Measurements from ENCODE around the gene DDX39B.

The DDX39B gene

DNA sequence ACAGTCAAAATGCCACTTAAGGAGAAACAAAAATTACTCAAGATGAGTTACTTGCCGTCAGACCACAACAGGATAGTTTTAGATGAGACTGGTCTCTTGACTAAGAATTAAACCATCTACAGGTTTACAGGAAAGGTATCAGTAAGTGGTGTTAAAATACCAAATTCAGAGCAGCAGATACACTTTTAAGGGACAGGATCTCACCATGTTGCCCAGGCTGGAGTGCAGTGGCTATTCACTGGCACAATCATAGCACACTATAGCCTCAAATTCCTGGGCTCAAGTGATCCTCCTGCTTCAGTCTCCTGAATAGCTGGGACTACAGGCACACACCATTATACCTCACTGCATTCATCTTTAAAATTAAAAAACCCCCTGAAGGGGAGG lies 8.4 kb downstream of the DDX39B start:
- H3K27me3 Mint-ChIP-seq = no peaks in the 10 kb centered on the region
- H3K4me3 Mint-ChIP-seq = no peak overlapping the region
- H3K9me3 Mint-ChIP-seq = no peaks in the 10 kb centered on the region
- peaks cover 99% of the 10 kb centered on the region for H3K36me3 Mint-ChIP-seq (ENCODE audit: low read depth)
- H3K27ac Mint-ChIP-seq = no peak overlapping the region
- H3K4me1 Mint-ChIP-seq (ENCODE audit: low read depth) = peaks cover 16% of the 10 kb centered on the region
- intact Hi-C loops (cut with micrococcal nuclease) = no loop called here

DNA sequence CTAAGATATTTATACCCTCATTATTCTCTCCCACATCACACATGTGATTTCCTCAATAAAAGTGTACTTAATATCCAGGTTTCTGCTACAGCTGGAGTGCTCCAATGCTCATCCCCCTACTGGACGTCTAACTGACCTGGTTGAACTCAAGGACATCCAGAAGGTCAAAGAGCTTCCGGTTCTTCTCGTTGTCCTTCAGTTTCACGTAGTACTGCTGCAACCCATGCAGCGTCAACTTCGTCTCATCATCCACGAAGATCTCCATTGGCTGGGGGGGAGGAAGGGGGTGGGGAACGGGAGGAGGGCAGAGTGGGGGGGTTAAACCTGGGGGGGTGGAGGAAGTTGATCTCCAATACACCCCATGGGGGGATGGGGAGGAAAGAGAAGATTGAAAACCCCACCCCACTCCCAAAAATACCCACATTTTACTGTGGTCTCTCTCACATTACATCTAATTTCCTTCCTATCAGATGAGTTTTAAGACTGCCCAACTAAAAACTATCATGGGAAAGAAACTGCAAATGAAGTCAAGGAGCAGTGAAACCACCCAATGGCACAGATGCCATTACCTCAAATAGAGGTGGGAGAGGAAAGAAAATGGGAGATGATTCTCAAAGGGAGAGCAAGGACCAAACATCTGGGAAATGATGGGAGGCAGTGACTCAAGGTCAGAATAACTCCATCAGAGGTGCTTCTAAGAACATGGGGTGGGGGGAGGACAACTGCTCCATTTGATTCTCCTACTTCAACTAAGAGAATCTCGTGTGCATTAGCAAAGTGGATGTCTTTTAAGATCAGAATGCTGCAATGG lies 9.0 kb downstream of the DDX39B start:
- Mint-ChIP-seq H3K4me1 (ENCODE audit: low read depth) (peaks cover 12% of the 10 kb centered on the region), H3K4me3 (no peak overlapping the region), H3K9me3 (no peaks in the 10 kb centered on the region), H3K27me3 (no peaks in the 10 kb centered on the region), H3K27ac (no peak overlapping the region), H3K36me3 (ENCODE audit: low read depth) (peaks cover 94% of the 10 kb centered on the region)
- intact Hi-C loops (cut with micrococcal nuclease) = no loop called here

DNA sequence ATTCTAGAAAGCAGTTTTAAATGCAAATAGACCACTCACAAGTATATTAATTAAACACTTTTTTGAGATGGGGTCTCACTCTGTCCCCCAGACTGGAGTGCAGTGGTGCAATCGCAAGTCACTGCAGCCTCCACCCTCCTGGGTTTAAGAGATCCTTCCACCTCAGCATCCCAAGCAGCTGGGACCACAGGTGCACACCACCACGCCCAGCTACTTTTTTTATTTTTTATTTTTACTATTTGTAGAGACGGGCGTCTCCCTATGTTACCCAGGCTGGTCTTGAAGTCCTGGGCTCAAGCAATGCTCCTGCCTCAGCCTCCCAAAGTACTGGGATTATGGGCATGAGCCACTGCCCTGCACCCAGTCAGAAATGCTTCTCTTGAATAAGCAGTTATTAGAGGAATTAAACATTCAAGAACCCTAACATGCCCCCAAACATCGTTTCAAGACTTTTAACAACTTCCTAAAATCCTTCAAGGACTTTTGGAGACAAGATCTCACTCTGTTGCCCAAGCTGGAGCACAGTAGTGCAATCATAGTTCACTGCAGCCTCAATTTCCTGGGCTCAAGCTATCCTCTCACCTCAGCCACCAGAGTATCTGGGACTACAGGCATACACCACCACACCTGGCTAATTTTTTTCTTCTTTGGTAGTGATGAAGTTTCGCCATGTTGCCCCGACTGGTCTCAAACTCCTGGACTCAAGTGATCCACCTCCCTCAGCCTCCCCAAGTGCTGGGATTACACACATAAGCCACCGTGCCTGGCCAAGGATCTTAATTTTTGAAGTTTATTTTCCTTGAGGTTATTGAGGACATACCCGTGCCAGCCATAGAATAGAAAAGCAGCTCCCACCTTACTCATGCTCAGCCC lies 9.8 kb downstream of the DDX39B start:
- no peak overlapping the region for H3K27ac Mint-ChIP-seq

DNA sequence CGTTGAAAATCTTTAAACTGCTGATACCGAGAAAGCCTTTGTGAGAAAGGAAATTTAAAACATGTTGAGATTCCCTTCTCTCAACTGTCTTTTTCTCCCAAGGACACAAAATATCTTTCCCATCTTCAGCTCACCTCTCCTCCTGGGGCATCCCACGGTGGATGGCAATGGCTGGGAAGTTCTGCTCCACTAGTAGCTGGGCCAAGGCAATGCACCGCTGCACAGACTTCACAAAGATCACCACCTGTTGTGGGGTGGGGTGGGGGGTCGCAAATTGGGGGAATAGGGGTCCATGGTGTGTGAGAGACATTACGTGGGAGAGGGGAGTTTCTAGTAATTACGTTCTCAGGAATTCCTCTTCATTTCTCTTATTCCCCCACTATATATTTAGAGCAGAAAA lies 10.6 kb downstream of the DDX39B start:
- Mint-ChIP-seq H3K9me3 (no peaks in the 10 kb centered on the region), H3K4me1 (ENCODE audit: low read depth) (peaks cover 14% of the 10 kb centered on the region), H3K4me3 (no peak overlapping the region), H3K36me3 (ENCODE audit: low read depth) (peaks cover 78% of the 10 kb centered on the region), H3K27me3 (no peaks in the 10 kb centered on the region), H3K27ac (no peak overlapping the region)
- intact Hi-C loops (cut with micrococcal nuclease) = no loop called here

More for the DNA sequence above, 9.8 kb downstream of the DDX39B start:
- no peaks in the 10 kb centered on the region for H3K27me3 Mint-ChIP-seq
- H3K9me3 Mint-ChIP-seq = no peaks in the 10 kb centered on the region
- no peak overlapping the region for H3K4me3 Mint-ChIP-seq
- H3K36me3 Mint-ChIP-seq (ENCODE audit: low read depth) = peaks cover 87% of the 10 kb centered on the region
- H3K4me1 Mint-ChIP-seq (ENCODE audit: low read depth) = peaks cover 12% of the 10 kb centered on the region
- intact Hi-C loops (cut with micrococcal nuclease) = no loop called here

DNA sequence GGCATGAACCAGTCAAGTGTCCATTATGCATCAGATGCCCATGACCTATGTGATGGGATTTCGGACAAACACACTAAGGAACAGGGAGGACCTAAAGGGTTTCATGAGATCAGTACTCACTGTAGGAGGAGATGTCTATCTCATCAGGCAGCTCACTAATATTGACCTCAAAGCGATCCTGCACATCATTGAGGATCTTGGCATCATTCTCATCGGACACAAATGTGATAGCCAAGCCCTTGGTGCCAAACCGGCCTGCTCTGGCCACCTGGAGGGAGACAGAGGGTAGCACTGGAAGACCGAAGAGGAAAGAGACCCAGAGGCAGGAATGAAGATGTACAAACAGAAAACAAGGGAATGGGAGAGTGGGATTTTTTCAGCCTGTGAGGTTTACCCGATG lies 11.1 kb downstream of the DDX39B start:
- Mint-ChIP-seq H3K4me3 (no peak overlapping the region), H3K9me3 (no peaks in the 10 kb centered on the region), H3K27me3 (no peaks in the 10 kb centered on the region), H3K36me3 (ENCODE audit: low read depth) (peaks cover 73% of the 10 kb centered on the region), H3K27ac (no peak overlapping the region), H3K4me1 (ENCODE audit: low read depth) (peaks cover 18% of the 10 kb centered on the region)
- intact Hi-C loops (cut with micrococcal nuclease) = no loop called here

DNA sequence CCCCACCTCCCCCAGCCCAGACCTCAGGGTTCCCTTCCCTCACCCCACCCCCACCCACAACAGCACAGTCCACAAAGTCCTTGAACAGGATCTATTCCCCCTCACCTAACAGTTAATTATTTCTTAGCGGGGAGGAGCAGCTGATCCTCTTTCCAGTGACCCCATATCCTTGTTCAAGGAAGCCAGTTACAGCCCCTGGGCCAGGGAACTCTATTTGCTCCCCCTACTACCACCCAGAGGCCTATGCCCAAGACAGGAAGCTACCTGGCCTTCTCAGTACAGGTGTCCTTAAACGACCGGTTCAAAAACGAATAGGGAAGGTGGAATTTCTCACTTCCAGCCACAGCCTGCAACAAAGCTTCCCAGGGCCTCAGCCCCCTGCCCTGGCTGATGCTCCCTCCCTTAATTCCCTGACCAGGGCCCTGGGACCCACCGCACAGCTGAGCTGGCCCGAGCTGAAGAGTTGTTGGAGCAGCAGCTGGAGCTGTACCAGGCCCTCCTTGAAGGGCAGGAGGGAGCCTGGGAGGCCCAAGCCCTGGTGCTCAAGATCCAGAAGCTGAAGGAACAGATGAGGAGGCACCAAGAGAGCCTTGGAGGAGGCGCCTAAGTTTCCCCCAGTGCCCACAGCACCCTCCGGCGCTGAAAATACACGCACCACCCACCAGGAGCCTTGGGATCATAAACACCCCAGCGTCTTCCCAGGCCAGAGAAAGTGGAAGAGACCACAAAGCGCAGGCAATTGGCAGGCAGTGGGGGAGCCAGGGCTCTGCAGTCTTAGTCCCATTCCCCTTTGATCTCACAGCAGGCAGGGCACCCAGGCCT lies 12.3 kb downstream of the DDX39B start:
- intact Hi-C loops (cut with micrococcal nuclease) = no loop called here
- Mint-ChIP-seq H3K9me3 (no peaks in the 10 kb centered on the region), H3K36me3 (ENCODE audit: low read depth) (peaks cover 62% of the 10 kb centered on the region), H3K27ac (no peak overlapping the region), H3K4me1 (ENCODE audit: low read depth) (peaks cover 18% of the 10 kb centered on the region), H3K27me3 (no peaks in the 10 kb centered on the region), H3K4me3 (no peak overlapping the region)

DNA sequence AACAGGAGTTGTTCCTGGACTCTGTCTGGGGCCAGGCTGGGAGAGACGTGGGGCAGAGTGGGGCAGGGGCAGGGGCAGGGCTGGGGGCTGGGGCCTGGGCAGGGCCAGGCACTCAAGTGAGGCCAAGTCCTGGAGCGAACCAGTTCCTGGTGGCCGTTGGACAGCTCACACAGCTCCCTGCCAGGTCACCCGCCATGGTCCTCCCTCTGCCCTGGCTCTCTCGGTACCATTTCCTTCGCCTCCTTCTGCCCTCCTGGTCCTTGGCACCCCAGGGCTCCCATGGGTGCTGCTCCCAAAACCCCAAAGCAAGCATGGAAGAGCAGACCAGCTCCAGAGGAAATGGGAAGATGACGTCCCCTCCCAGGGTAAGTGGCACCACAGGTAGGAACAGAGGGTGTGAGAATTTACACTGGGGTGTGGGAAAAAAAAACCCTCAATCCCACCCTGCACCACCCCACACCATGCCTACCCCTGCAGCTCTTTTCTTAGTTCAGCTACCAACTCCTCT lies 12.9 kb downstream of the DDX39B start, which contains the start of gene MCCD1:
TSS of gene MCCD1 (plus strand) at position 142 of the 508 bp plus-strand sequence. CDS start at position 195, 53 bp downstream.
- Mint-ChIP-seq H3K27ac (no peak within 1 kb of the TSS), H3K4me3 (no peak within 1 kb of the TSS), H3K27me3 (no peaks in the 10 kb centered on the region), H3K36me3 (ENCODE audit: low read depth) (peaks cover 56% of the 10 kb centered on the region), H3K4me1 (ENCODE audit: low read depth) (peaks cover 18% of the 10 kb centered on the region), H3K9me3 (no peaks in the 10 kb centered on the region)
- intact Hi-C loops (cut with micrococcal nuclease) = no loop called here

DNA sequence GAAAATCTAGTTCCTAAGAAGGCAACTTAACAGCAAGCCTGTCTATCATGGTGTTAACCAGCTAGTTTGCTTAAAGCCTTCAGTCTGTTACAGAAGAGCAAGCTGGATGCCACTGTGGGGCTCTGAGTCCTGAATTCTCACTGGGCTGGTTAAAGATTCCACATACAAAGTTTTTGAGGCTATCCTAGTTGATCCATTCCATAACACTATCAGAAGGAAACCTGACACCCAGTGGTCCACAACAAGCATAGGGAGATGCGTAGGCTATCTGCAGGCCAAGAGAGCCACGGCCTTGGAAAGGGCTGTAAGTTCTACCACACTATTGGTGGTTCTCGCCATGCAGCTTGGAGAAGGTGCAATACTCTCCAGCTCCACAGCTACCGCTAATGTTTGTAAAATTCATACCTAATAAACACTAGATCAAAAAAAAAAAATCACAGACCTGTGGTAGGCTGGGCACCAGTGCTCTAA lies 13.5 kb downstream of the DDX39B start:
- H3K27me3 Mint-ChIP-seq = no peaks in the 10 kb centered on the region
- H3K4me1 Mint-ChIP-seq (ENCODE audit: low read depth) = peaks cover 18% of the 10 kb centered on the region
- intact Hi-C loops (cut with micrococcal nuclease) = no loop called here
- no peak overlapping the region for H3K4me3 Mint-ChIP-seq
- H3K36me3 Mint-ChIP-seq (ENCODE audit: low read depth) = peaks cover 50% of the 10 kb centered on the region
- H3K27ac Mint-ChIP-seq = no peak overlapping the region
- no peaks in the 10 kb centered on the region for H3K9me3 Mint-ChIP-seq

DNA sequence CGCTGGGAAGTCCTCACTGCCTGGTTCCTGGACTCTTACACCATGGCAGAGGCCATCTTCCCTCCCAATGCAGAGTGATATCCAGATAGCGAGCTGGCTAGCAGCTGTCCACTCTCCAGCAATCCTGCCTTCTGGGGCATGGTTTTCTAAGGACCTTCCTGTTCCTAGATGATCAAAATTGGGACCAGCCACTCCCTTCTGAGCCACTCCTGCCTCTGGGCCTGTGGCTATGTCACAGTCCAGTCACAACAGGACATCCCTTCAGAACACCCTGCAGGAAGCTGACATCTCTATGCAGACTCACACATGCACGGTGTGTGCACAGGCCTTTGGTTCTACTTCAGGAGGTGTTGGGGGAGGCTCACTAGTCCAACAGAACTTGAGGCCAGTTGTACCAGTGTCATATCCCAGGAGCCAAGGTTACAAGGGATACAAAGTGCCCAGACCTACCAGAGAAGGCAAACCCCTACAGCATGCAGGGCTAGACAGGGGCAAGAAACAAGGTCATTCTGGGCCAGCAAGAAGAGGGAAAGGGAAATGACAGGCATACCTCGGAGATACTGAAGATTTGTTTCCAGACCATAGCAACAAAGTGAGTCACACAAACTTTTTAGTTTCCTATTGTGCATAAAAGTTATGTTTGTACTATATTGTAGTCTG lies 15.7 kb downstream of the DDX39B start:
- Mint-ChIP-seq H3K36me3 (ENCODE audit: low read depth) (peaks cover 27% of the 10 kb centered on the region), H3K27ac (no peak overlapping the region), H3K4me1 (ENCODE audit: low read depth) (peaks cover 14% of the 10 kb centered on the region), H3K4me3 (no peak overlapping the region), H3K27me3 (peaks cover 3% of the 10 kb centered on the region), H3K9me3 (no peaks in the 10 kb centered on the region)
- intact Hi-C loops (cut with micrococcal nuclease) = no loop called here

DNA sequence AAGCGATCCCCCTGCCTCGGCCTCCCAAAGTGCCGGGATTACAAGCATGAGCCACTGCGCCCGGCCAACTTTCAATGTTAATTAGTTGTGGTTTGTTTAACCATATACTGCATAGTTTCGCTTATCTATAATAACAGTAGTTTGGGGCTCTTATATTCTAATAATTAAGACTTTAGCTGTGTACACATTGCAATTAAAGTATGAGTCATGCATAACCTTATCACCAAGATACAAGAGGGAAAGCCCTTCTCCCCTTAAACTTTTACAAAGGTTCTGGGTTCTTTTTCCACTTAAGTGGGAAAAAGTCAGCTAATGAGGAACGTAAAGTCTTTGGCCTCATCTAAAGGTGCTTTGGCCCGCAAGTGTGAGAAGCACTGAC lies 16.3 kb downstream of the DDX39B start:
- Mint-ChIP-seq H3K27ac (no peak overlapping the region), H3K4me3 (no peak overlapping the region), H3K9me3 (no peaks in the 10 kb centered on the region), H3K4me1 (ENCODE audit: low read depth) (peaks cover 11% of the 10 kb centered on the region), H3K36me3 (ENCODE audit: low read depth) (peaks cover 22% of the 10 kb centered on the region), H3K27me3 (peaks cover 5% of the 10 kb centered on the region)
- intact Hi-C loops (cut with micrococcal nuclease) = no loop called here

DNA sequence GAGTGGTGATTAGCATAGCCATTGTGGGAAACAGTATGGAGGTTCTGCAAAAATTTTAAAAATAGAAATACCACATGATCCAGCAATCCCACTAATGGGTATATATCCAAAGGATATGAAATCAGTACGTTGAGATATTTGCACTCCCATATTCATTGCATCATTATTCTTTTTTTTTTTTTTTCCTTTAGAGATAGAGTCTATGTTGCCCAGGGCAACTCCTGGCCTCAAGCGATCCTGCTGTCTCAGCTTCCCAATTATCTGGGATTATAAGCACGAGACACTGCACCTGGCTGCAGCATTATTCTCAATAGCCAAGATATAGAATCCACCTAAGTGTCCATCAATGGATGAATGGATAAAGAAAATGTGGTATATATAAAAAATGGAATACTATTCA lies 20.0 kb downstream of the DDX39B start:
- H3K4me3 Mint-ChIP-seq = no peak overlapping the region
- H3K27me3 Mint-ChIP-seq = peaks cover 11% of the 10 kb centered on the region
- peaks cover 10% of the 10 kb centered on the region for H3K4me1 Mint-ChIP-seq (ENCODE audit: low read depth)
- no peaks in the 10 kb centered on the region for H3K36me3 Mint-ChIP-seq (ENCODE audit: low read depth)
- H3K27ac Mint-ChIP-seq = no peak overlapping the region
- H3K9me3 Mint-ChIP-seq = no peaks in the 10 kb centered on the region
- intact Hi-C loops (cut with micrococcal nuclease) = no loop called here

DNA sequence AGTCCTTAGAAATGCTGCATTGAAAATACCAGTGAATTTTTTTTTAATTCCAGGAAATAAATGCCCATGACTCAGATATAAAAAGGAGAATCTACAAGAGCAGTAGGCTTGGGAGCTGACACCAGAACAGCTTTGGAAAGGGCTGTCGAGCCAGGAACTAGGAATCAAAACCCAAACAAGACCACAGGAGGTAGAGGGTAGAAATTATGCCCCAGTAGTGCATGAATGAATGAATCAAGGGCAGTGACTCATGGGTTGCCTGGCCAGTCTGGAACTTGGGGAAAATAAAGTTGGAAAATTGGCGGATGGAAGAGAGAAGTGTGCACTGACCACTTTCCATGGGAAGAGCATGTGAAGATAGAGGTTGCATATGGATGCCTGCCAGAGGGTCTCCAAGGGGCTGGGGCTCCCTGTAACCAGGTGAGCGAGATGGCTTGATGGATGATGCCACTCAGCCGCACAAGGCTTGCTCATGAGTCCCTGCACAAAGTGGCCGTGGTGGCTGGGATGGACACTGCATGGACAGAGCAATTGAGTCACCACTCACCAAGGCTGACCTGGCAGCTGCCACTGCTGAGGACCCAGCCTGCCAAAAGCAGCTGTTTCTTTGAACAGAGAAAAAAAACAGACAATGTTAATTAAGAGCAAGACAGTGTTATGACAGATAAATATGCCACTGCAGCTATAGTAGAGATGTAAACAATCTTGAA lies 28.2 kb downstream of the DDX39B start:
- H3K4me3 Mint-ChIP-seq = no peak overlapping the region
- peaks cover 30% of the 10 kb centered on the region for H3K36me3 Mint-ChIP-seq (ENCODE audit: low read depth)
- peaks cover 28% of the 10 kb centered on the region for H3K4me1 Mint-ChIP-seq (ENCODE audit: low read depth)
- peaks cover 2% of the 10 kb centered on the region for H3K27me3 Mint-ChIP-seq
- intact Hi-C loops (cut with micrococcal nuclease) = no loop called here
- no peaks in the 10 kb centered on the region for H3K9me3 Mint-ChIP-seq
- no peak overlapping the region for H3K27ac Mint-ChIP-seq

DNA sequence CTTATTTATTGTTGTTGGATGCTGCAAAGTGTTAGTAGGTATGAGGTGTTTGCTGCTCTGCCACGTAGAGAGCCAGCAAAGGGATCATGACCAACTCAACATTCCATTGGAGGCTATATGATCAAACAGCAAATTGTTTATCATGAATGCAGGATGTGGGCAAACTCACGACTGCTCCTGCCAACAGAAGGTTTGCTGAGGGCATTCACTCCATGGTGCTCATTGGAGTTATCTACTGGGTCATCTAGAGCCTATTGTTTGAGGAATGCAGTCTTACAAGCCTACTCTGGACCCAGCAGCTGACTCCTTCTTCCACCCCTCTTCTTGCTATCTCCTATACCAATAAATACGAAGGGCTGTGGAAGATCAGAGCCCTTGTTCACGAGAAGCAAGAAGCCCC lies 31.8 kb downstream of the DDX39B start:
- Mint-ChIP-seq H3K27ac (no peak overlapping the region), H3K9me3 (no peaks in the 10 kb centered on the region), H3K27me3 (peaks cover 2% of the 10 kb centered on the region), H3K4me1 (ENCODE audit: low read depth) (peaks cover 15% of the 10 kb centered on the region), H3K4me3 (no peak overlapping the region), H3K36me3 (ENCODE audit: low read depth) (peaks cover 66% of the 10 kb centered on the region)
- intact Hi-C loops (cut with micrococcal nuclease) = no loop called here

All from dendritic cell treated with granulocyte-macrophage colony-stimulating factor and Interleukin-4, amounts not matched to agents 40 ng/mL and 50 ng/mL, for 4 days (primary cell).